Left colon (tissue), 2 donors: ENCODE measurements around the gene VSTM4. TPM values are rescaled to one million over a fixed set of nuclear protein-coding genes. Genes with fewer than 3 reads are reported as not detected.

Experiments
- microRNA-seq, 2 donors: library from miRNA; unstranded; fragments of <30 nt; microRNA quantifications; one replicate each; pipeline versions ENCODE4 v1.1.0 to v1.2.0, GENCODE V29; 2020
- total RNA-seq, 2 donors: library from RNA; stranded (reverse); fragmentation: NEBNext Ultra II Directional; extraction: Animal tissue kit (Norgen Biotek cat#: 25700); gene quantifications; one replicate each; pipeline ENCODE4 v1.2.1, GENCODE V29; 2021
- donor health status: DM: no; HTN: no; CAD: no.
- donor health status: DM: yes; HTN: yes; CAD: no.

Gene VSTM4
- total RNA-seq, 2 donors from 2014 or later: 1.4 to 3.5 TPM

Small RNA genes within 50 kb of the gene (microRNA-seq; reads per million reads assigned to microRNA genes)
- 0 reads per million in 2 donors for gene MIR4294

Other genes with a start within 250 kb of the VSTM4 start
- gene LRRC18, start 175.7 kb downstream of the VSTM4 start, total RNA-seq: not detected
- gene FAM170B, start 18.5 kb upstream of the VSTM4 start, total RNA-seq: not detected
- 1 to 10 TPM; 2.7 to 8.4 TPM for gene TMEM273, start 72.9 kb upstream of the VSTM4 start, total RNA-seq
- gene C10orf71, start 183.6 kb upstream of the VSTM4 start, total RNA-seq: not detected